GM12874 (cell line): ENCODE measurements around the gene NOS1.

Experiments
- TF ChIP-seq, protein P1 (sequence below): IDR thresholded peaks from 2 replicates; pipeline ENCODE4 v1.5.1; 2011; ENCODE audit warnings: low read depth, mild to moderate bottlenecking, control low read depth, low read length, moderate library complexity; ENCODE audit not compliant: insufficient read depth

NOS1 gene

DNA sequence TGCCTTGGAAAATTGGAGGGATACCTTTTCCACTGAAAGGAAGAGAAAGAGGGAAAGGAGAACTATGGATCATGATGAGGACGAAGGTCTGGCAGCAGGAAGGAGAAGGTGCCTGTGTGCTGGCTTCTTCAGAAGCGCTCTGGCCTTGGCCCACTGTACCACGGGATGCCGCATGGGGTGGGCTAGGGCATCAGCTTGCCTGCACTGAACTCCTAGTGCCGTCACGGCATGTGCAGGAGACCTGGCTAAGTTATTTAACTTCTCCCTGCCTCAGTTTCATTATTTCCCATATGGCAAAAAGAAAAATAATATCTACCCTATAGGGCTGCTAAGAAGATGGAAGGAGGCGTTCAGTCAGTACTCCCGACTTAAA, 199.3 kb downstream of the NOS1 start:
- TF ChIP-seq, protein P1, sequence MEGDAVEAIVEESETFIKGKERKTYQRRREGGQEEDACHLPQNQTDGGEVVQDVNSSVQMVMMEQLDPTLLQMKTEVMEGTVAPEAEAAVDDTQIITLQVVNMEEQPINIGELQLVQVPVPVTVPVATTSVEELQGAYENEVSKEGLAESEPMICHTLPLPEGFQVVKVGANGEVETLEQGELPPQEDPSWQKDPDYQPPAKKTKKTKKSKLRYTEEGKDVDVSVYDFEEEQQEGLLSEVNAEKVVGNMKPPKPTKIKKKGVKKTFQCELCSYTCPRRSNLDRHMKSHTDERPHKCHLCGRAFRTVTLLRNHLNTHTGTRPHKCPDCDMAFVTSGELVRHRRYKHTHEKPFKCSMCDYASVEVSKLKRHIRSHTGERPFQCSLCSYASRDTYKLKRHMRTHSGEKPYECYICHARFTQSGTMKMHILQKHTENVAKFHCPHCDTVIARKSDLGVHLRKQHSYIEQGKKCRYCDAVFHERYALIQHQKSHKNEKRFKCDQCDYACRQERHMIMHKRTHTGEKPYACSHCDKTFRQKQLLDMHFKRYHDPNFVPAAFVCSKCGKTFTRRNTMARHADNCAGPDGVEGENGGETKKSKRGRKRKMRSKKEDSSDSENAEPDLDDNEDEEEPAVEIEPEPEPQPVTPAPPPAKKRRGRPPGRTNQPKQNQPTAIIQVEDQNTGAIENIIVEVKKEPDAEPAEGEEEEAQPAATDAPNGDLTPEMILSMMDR: no peak

DNA sequence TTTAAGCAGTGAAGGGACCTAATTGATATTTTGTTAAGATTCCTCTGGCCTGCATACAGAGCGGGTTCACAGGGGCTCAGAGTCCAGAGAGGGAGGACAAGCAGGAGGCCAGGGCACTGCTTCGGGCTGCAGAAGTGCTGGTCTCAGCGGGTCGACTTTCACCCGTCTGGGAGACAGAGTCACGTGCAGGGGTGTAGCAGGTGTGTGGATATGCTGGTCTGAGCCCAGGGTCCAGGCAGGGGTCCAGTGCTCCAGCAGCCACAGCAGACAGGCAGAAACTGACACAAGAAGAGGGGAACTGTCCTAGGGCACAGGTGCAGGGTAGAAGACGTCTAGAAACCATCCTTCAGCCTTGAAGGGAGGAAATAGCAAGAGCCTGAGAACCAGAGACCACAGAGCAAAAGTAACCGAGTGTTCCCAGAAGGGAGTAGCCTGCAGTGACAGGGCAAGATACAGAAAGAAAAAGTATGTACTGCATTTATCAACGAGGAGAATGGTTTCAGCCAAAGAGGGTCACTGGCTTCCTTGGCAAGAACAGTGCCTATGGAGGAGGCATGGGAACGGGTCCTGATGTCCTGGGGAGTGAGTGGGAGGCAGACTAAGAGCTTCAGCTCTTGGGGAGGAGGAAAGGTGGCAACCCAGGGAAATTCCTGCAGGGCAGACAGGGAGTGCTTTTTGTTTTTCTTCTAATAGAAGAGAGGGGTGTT, 199.8 kb downstream of the NOS1 start:
- TF ChIP-seq, protein P1: no peak

DNA sequence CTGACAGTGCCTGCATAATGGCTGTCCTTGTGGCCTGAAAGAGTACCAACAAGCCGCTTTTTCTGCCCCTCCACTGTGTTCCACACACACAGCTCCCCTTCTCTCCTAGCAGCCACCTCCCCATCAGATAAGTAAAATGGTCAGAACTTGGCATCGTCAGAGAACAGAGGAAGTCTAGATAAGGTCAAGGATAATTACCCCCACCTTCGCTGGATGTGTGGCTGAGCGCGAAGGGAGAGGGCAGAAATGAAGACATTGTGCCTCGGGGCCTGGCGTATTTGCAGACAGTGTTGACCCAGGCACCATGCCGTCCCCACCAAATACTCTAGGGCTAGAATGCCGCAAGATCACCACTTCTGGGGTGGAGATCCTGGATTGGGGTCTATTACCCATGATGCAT, 201.8 kb downstream of the NOS1 start:
- TF ChIP-seq, protein P1: no peak

DNA sequence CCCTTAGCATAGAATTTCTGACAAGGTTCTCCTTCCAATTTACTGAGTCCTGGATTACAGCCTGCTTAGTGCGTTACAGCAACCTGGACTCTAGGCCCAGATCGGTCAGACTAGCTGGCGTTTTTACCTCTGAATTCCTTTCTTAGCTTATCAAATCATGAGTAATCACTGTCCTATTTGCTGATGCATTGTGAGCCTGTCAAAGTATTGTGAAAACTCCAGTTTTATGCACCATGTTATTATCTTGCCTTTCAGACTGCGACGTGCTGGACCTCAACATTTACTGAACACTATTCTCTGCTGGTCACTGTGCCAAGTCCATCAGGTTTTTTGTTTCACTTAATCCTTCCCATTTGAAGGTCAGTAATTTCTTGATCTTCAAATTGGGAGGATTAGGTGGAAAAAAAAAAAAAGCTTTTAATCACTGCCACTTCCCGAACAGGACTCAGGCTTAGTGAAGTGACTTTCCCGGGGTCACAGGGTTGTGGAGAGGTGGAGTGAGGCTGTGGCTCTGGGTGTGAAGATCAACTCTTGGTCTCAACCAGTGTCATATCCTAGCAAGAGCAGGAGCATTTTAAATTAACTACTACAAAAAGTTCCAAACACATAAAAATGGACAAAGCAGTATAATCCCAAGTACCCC, 202.4 kb downstream of the NOS1 start:
- TF ChIP-seq, protein P1: no peak
